ENCODE measurements around the gene NABP1. TPM values are rescaled to one million over a fixed set of nuclear protein-coding genes. Genes with fewer than 3 reads are reported as not detected.

The NABP1 gene
- polyA plus RNA-seq, 2 of the 4 experiments (the other 2 are of a cell fraction): 21.9 to 22.4 TPM

DNA sequence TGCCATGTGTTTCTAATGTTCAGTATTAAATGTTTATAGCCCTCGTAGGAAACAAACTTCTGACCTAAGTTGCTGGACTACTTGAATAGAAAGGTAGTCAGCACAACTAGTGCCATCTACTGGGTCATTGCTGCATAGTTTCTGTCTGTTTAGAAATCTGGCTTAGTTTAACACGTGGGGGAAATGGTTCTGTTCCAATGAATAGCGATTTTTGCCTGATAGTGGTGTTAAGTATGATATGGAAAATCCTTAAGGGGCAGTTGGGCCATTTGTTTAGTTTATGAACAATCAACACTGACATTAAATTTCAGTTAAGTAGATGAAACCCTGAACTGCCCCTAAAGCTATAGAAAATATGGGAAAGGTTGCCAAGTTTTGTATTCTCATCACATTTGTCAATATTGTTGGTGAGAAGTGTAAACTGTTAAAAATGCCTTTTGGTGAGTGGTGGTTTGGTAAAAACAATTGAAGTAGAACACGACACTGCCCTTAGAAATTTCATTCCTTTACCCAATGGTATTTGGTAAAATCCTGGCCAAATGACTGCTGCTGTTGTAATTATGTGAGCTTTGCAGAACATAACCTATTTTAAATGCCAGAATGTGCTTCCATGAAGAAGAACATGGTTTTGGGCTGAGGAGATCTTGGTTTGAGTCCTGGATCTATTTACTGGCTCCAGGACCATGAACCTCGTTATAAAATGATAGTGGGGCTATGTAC lies 13.2 kb downstream of the NABP1 start (continued):
- TF ChIP-seq, protein P1, sequence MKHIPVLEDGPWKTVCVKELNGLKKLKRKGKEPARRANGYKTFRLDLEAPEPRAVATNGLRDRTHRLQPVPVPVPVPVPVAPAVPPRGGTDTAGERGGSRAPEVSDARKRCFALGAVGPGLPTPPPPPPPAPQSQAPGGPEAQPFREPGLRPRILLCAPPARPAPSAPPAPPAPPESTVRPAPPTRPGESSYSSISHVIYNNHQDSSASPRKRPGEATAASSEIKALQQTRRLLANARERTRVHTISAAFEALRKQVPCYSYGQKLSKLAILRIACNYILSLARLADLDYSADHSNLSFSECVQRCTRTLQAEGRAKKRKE (CRISPR knock-in tag; IDR thresholded peaks at IDR 0.05; ENCODE audit: low read depth): no peak
- TF ChIP-seq TFCP2L1 (CRISPR knock-in tag; IDR thresholded peaks at IDR 0.05): no peak
- no peak for TF ChIP-seq POLR2A (IDR thresholded peaks at IDR 0.05; ENCODE audit: low read length)
- TF ChIP-seq, protein P2, sequence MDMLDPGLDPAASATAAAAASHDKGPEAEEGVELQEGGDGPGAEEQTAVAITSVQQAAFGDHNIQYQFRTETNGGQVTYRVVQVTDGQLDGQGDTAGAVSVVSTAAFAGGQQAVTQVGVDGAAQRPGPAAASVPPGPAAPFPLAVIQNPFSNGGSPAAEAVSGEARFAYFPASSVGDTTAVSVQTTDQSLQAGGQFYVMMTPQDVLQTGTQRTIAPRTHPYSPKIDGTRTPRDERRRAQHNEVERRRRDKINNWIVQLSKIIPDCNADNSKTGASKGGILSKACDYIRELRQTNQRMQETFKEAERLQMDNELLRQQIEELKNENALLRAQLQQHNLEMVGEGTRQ (IDR thresholded peaks at IDR 0.05): no peak
- TF ChIP-seq CBX8 (IDR thresholded peaks at IDR 0.05): no peak
- TF ChIP-seq ZNF302 (CRISPR knock-in tag; IDR thresholded peaks at IDR 0.05): no peak
- TF ChIP-seq, protein P3, sequence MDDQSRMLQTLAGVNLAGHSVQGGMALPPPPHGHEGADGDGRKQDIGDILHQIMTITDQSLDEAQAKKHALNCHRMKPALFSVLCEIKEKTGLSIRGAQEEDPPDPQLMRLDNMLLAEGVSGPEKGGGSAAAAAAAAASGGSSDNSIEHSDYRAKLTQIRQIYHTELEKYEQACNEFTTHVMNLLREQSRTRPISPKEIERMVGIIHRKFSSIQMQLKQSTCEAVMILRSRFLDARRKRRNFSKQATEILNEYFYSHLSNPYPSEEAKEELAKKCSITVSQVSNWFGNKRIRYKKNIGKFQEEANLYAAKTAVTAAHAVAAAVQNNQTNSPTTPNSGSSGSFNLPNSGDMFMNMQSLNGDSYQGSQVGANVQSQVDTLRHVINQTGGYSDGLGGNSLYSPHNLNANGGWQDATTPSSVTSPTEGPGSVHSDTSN (IDR thresholded peaks at IDR 0.05): no peak
- no peak for TF ChIP-seq EP300 (IDR thresholded peaks at IDR 0.05)
- TF ChIP-seq FOSL2 (IDR thresholded peaks at IDR 0.05): no peak
- TF ChIP-seq FOSL2 (CRISPR knock-in tag; IDR thresholded peaks at IDR 0.05): 0 out of 2 replicates have a peak, but pooled peaks have one; percentile 19
- TF ChIP-seq ZFP36 (IDR thresholded peaks at IDR 0.05; ENCODE audit: borderline replicate concordance, partially characterized antibody): no peak
- TF ChIP-seq, protein P4, sequence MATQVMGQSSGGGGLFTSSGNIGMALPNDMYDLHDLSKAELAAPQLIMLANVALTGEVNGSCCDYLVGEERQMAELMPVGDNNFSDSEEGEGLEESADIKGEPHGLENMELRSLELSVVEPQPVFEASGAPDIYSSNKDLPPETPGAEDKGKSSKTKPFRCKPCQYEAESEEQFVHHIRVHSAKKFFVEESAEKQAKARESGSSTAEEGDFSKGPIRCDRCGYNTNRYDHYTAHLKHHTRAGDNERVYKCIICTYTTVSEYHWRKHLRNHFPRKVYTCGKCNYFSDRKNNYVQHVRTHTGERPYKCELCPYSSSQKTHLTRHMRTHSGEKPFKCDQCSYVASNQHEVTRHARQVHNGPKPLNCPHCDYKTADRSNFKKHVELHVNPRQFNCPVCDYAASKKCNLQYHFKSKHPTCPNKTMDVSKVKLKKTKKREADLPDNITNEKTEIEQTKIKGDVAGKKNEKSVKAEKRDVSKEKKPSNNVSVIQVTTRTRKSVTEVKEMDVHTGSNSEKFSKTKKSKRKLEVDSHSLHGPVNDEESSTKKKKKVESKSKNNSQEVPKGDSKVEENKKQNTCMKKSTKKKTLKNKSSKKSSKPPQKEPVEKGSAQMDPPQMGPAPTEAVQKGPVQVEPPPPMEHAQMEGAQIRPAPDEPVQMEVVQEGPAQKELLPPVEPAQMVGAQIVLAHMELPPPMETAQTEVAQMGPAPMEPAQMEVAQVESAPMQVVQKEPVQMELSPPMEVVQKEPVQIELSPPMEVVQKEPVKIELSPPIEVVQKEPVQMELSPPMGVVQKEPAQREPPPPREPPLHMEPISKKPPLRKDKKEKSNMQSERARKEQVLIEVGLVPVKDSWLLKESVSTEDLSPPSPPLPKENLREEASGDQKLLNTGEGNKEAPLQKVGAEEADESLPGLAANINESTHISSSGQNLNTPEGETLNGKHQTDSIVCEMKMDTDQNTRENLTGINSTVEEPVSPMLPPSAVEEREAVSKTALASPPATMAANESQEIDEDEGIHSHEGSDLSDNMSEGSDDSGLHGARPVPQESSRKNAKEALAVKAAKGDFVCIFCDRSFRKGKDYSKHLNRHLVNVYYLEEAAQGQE (IDR thresholded peaks at IDR 0.05): no peak
- no peak for TF ChIP-seq HOXB5 (CRISPR knock-in tag; IDR thresholded peaks at IDR 0.05)
- TF ChIP-seq, protein P5, sequence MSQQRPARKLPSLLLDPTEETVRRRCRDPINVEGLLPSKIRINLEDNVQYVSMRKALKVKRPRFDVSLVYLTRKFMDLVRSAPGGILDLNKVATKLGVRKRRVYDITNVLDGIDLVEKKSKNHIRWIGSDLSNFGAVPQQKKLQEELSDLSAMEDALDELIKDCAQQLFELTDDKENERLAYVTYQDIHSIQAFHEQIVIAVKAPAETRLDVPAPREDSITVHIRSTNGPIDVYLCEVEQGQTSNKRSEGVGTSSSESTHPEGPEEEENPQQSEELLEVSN (IDR thresholded peaks at IDR 0.05; ENCODE audit: borderline replicate concordance, low read depth): no peak
- 0 out of 2 replicates have a peak, but pooled peaks have one; percentile 47 for TF ChIP-seq POLR2AphosphoS2 (conservative IDR thresholded peaks at IDR 0.05; ENCODE audit: low read length)
- TF ChIP-seq KDM1A (IDR thresholded peaks at IDR 0.05; ENCODE audit: low read depth): no peak
- no peak for TF ChIP-seq HOXB13 (CRISPR knock-in tag; IDR thresholded peaks at IDR 0.05; ENCODE audit: low read depth)
- TF ChIP-seq, protein P6, sequence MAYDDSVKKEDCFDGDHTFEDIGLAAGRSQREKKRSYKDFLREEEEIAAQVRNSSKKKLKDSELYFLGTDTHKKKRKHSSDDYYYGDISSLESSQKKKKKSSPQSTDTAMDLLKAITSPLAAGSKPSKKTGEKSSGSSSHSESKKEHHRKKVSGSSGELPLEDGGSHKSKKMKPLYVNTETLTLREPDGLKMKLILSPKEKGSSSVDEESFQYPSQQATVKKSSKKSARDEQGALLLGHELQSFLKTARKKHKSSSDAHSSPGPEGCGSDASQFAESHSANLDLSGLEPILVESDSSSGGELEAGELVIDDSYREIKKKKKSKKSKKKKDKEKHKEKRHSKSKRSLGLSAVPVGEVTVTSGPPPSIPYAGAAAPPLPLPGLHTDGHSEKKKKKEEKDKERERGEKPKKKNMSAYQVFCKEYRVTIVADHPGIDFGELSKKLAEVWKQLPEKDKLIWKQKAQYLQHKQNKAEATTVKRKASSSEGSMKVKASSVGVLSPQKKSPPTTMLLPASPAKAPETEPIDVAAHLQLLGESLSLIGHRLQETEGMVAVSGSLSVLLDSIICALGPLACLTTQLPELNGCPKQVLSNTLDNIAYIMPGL (CRISPR knock-in tag; IDR thresholded peaks at IDR 0.05; ENCODE audit: borderline replicate concordance): no peak; the same call in 1 of the 2 replicates
- no peak for TF ChIP-seq HOXA7 (CRISPR knock-in tag; IDR thresholded peaks at IDR 0.05)
- no peak for TF ChIP-seq JUNB (IDR thresholded peaks at IDR 0.05)
- TF ChIP-seq, protein P7, sequence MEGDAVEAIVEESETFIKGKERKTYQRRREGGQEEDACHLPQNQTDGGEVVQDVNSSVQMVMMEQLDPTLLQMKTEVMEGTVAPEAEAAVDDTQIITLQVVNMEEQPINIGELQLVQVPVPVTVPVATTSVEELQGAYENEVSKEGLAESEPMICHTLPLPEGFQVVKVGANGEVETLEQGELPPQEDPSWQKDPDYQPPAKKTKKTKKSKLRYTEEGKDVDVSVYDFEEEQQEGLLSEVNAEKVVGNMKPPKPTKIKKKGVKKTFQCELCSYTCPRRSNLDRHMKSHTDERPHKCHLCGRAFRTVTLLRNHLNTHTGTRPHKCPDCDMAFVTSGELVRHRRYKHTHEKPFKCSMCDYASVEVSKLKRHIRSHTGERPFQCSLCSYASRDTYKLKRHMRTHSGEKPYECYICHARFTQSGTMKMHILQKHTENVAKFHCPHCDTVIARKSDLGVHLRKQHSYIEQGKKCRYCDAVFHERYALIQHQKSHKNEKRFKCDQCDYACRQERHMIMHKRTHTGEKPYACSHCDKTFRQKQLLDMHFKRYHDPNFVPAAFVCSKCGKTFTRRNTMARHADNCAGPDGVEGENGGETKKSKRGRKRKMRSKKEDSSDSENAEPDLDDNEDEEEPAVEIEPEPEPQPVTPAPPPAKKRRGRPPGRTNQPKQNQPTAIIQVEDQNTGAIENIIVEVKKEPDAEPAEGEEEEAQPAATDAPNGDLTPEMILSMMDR (IDR thresholded peaks at IDR 0.05): peak; percentile 84
- TF ChIP-seq FOXS1 (CRISPR knock-in tag; IDR thresholded peaks at IDR 0.05): no peak
- TF ChIP-seq RNF2 (IDR thresholded peaks at IDR 0.05; ENCODE audit: borderline replicate concordance, low read depth): no peak
- no peak for TF ChIP-seq RARB (CRISPR knock-in tag; IDR thresholded peaks at IDR 0.05)
- no peak for TF ChIP-seq MAZ (IDR thresholded peaks at IDR 0.05; ENCODE audit: borderline replicate concordance, low read depth, low read length)
- TF ChIP-seq MAFK (IDR thresholded peaks at IDR 0.05; ENCODE audit: partially characterized antibody): no peak
- TF ChIP-seq FOSB (CRISPR knock-in tag; IDR thresholded peaks at IDR 0.05): no peak
